ENCODE results near the gene COG5.

DNA sequence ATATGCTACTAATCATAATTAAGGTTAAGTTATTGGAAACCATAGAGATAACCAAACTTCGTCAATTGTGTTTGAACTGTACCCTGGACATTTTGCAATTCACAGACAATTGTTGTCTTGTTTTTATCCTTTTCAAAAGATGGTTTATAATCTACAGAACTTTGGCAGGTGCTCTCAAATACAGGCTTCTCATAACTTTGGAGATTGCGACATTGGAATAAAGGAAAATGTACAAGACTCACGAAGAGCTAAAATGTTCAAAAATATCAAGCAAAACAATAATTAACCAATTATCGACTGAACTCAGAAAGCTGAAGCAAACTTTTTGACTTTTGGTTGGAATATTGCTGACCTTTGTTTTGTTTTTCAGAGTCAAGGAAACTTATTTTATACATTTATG is 182.3 kb downstream of the COG5 start:
- TF ChIP-seq PCBP2 (IDR thresholded peaks at IDR 0.05; ENCODE audit: low read depth, low read length, poor library complexity, severe bottlenecking) (no peak), FOXP1 (CRISPR knock-in tag; IDR thresholded peaks at IDR 0.05) (no peak), FOXM1 (IDR thresholded peaks at IDR 0.05; ENCODE audit: low read depth) (no peak), FOXM1 (CRISPR knock-in tag; IDR thresholded peaks at IDR 0.05; ENCODE audit: low read depth) (no peak), TOE1 (IDR thresholded peaks at IDR 0.05; ENCODE audit: borderline replicate concordance) (no peak), TOE1 (CRISPR knock-in tag; IDR thresholded peaks at IDR 0.05; ENCODE audit: borderline replicate concordance, low read depth) (no peak), GATA2 (CRISPR knock-in tag; IDR thresholded peaks at IDR 0.05) (no peak), TBP (optimal IDR thresholded peaks at IDR 0.05; ENCODE audit: low read depth, low read length) (no peak)
- TF ChIP-seq, protein P1, sequence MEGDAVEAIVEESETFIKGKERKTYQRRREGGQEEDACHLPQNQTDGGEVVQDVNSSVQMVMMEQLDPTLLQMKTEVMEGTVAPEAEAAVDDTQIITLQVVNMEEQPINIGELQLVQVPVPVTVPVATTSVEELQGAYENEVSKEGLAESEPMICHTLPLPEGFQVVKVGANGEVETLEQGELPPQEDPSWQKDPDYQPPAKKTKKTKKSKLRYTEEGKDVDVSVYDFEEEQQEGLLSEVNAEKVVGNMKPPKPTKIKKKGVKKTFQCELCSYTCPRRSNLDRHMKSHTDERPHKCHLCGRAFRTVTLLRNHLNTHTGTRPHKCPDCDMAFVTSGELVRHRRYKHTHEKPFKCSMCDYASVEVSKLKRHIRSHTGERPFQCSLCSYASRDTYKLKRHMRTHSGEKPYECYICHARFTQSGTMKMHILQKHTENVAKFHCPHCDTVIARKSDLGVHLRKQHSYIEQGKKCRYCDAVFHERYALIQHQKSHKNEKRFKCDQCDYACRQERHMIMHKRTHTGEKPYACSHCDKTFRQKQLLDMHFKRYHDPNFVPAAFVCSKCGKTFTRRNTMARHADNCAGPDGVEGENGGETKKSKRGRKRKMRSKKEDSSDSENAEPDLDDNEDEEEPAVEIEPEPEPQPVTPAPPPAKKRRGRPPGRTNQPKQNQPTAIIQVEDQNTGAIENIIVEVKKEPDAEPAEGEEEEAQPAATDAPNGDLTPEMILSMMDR (IDR thresholded peaks at IDR 0.05 in 2 of 3, conservative IDR thresholded peaks at IDR 0.05 in 1 of 3; ENCODE audit: insufficient read depth in 2 of 3, low read depth in 1 of 3, low read length in 3 of 3), result no peak
- TF ChIP-seq, protein P2, sequence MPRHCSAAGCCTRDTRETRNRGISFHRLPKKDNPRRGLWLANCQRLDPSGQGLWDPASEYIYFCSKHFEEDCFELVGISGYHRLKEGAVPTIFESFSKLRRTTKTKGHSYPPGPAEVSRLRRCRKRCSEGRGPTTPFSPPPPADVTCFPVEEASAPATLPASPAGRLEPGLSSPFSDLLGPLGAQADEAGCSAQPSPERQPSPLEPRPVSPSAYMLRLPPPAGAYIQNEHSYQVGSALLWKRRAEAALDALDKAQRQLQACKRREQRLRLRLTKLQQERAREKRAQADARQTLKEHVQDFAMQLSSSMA (CRISPR knock-in tag; IDR thresholded peaks at IDR 0.05), result no peak
- TF ChIP-seq, protein P3, sequence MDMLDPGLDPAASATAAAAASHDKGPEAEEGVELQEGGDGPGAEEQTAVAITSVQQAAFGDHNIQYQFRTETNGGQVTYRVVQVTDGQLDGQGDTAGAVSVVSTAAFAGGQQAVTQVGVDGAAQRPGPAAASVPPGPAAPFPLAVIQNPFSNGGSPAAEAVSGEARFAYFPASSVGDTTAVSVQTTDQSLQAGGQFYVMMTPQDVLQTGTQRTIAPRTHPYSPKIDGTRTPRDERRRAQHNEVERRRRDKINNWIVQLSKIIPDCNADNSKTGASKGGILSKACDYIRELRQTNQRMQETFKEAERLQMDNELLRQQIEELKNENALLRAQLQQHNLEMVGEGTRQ (CRISPR knock-in tag; IDR thresholded peaks at IDR 0.05), result no peak
